Esophagus squamous epithelium (tissue), 4 donors: ENCODE results near the gene SEMA5A.

Experiments used
- CTCF ChIP-seq, 6 experiments: fragments of 450-650 bp in 4 of 6; fragments of 200-600 bp in 2 of 6; sonication (generic) in 2 of 6; IDR thresholded peaks; one replicate each; pipeline ENCODE4 v1.5.1; 2016 to 2019; ENCODE audit warnings: antibody characterized with exemption in 6 of 6, mild to moderate bottlenecking in 4 of 6, moderate library complexity in 4 of 6
- POLR2A ChIP-seq, 4 donors: fragments of 450-650 bp; IDR thresholded peaks; one replicate each; pipeline ENCODE4 v1.6.1; 2017; ENCODE audit warnings: antibody characterized with exemption in 4 of 4, mild to moderate bottlenecking in 4 of 4, moderate library complexity in 3 of 4

GRCh38 chr5:9042241-9042640 is 503.6 kb downstream of the SEMA5A start:
- TF ChIP-seq CTCF (IDR thresholded peaks at IDR 0.05) (no peak), POLR2A (IDR thresholded peaks at IDR 0.05) (no peak)
